HEK293T (cell line): ENCODE measurements around the gene MED8.
A peak's percentile ranks its signal among the peaks of the same experiment; 100 is the strongest.
"Not testable (repeated sequence)": the region's sequence is repeated elsewhere in the genome, so short reads cannot be mapped to it uniquely, and the experiment has no call there.

Experiments
- CTCF ChIA-PET: fragments of 350-600 bp; formaldehyde crosslinking; extraction: SDS; loops from one replicate; lab custom pipeline; 2021; ENCODE audit warnings: antibody characterized with exemption, inconsistent platforms; lab: Yijun Ruan, JAX
- POLR2A ChIA-PET: fragments of 350-600 bp; formaldehyde crosslinking; extraction: SDS; loops from one replicate; lab custom pipeline; 2020; ENCODE audit warnings: antibody characterized with exemption, inconsistent platforms; lab: Yijun Ruan, JAX
- DNase-seq: peaks from one replicate; pipeline ENCODE4 v3.0.0; 2012; ENCODE audit warnings: mixed read lengths; ENCODE audit errors: extremely low spot score
- ARNT ChIP-seq: fragments of 450-650 bp; IDR thresholded peaks from 2 replicates; pipeline ENCODE4 v1.6.1; 2017; ENCODE audit warnings: mild to moderate bottlenecking
- BHLHE40 ChIP-seq: fragments of 450-650 bp; IDR thresholded peaks from 2 replicates; pipeline ENCODE4 v1.6.1; 2016; ENCODE audit warnings: mild to moderate bottlenecking, moderate library complexity, borderline replicate concordance
- CTBP1 ChIP-seq: fragments of 450-650 bp; IDR thresholded peaks from 2 replicates; pipeline ENCODE4 v1.6.1; 2016; ENCODE audit warnings: borderline replicate concordance
- ELF4 ChIP-seq: fragments of 450-650 bp; IDR thresholded peaks from 2 replicates; pipeline ENCODE4 v1.6.1; 2017; ENCODE audit warnings: antibody characterized with exemption
- FOXA1 ChIP-seq: fragments of 450-650 bp; IDR thresholded peaks from 2 replicates; pipeline ENCODE4 v1.6.1; 2016; ENCODE audit warnings: mild to moderate bottlenecking
- FOXK2 ChIP-seq: fragments of 450-650 bp; IDR thresholded peaks from 2 replicates; pipeline ENCODE4 v1.6.1; 2016; ENCODE audit warnings: mild to moderate bottlenecking
- FOXM1 ChIP-seq: fragments of 450-650 bp; IDR thresholded peaks from 2 replicates; pipeline ENCODE4 v1.6.1; 2017; ENCODE audit warnings: mild to moderate bottlenecking, borderline replicate concordance
- HDGF ChIP-seq: fragments of 450-650 bp; IDR thresholded peaks from 2 replicates; pipeline ENCODE4 v1.6.1; 2017; ENCODE audit warnings: antibody characterized with exemption, borderline replicate concordance
- L3MBTL2 ChIP-seq: fragments of 450-650 bp; conservative IDR thresholded peaks from 2 replicates; pipeline ENCODE4 v1.6.1; 2016; ENCODE audit warnings: mild to moderate bottlenecking
- LEF1 ChIP-seq: fragments of 450-650 bp; IDR thresholded peaks from 2 replicates; pipeline ENCODE4 v1.6.1; 2017; ENCODE audit warnings: mild to moderate bottlenecking, borderline replicate concordance
- NFRKB ChIP-seq: fragments of 450-650 bp; IDR thresholded peaks from 2 replicates; pipeline ENCODE4 v1.6.1; 2016; ENCODE audit warnings: mild to moderate bottlenecking, moderate library complexity
- SP1 ChIP-seq: fragments of 450-650 bp; IDR thresholded peaks from 2 replicates; pipeline ENCODE4 v1.6.1; 2017
- SUZ12 ChIP-seq: fragments of 450-650 bp; IDR thresholded peaks from 2 replicates; pipeline ENCODE4 v1.6.1; 2016; ENCODE audit warnings: mild to moderate bottlenecking
- TARDBP ChIP-seq: fragments of 450-650 bp; IDR thresholded peaks from 2 replicates; pipeline ENCODE4 v1.6.1; 2016
- ZNF384 ChIP-seq: fragments of 450-650 bp; IDR thresholded peaks from 2 replicates; pipeline ENCODE4 v1.6.1; 2016
- TF ChIP-seq, protein P1 (sequence below): fragments of 450-650 bp; IDR thresholded peaks from 2 replicates; pipeline ENCODE4 v1.6.1; 2016

The MED8 gene

DNA sequence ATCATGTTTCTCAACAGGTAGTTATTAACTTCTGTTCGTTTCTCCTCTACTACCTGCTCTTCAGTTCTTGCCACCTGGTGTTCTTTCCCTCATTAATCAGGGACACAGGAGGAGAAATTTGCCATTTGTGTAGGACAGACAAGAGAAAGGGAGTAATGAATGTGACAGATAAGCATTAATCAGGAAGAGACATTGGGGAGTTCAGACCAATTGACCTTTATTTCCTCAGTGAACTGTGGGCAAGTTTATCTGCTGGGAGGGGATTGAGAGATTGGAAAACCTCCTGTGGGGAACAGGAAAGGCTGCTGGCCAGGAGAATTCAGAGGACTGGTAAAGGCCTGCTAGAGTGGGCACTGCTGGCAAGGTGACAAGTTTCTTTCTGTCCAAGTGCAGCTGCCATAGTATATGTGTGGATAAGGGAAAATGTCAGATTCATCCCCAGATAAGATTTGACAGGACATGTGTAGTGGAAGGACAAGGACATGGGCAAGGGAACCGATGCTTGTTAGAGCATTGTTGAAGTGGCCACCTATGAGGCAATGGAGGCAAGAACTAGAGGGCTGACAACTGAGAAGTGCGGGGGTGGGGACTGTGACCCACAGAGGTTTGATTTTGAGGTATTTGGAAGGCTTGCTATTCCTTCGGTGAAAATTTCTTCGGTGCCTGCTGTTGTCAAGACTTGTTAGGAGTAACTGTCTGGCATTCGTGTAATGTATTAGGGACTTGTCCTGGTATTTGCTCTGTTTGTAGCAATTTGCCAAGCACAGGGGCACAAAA is 12.7 kb upstream of the MED8 start:
- CTCF ChIA-PET, result no interaction called here
- no peak for DNase-seq
- TF ChIP-seq BHLHE40 (no peak), L3MBTL2 (no peak), LEF1 (no peak), ZNF384 (no peak), FOXK2 (no peak), SP1 (no peak), FOXM1 (no peak)
- TF ChIP-seq, protein P1, sequence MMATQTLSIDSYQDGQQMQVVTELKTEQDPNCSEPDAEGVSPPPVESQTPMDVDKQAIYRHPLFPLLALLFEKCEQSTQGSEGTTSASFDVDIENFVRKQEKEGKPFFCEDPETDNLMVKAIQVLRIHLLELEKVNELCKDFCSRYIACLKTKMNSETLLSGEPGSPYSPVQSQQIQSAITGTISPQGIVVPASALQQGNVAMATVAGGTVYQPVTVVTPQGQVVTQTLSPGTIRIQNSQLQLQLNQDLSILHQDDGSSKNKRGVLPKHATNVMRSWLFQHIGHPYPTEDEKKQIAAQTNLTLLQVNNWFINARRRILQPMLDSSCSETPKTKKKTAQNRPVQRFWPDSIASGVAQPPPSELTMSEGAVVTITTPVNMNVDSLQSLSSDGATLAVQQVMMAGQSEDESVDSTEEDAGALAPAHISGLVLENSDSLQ, result no peak
- POLR2A ChIA-PET, result interaction anchor here (1.2 kb wide), 1 partner anchor 13 kb away, joined by 3 read pairs; the partner anchor contains the start of genes MED8 and SZT2

DNA sequence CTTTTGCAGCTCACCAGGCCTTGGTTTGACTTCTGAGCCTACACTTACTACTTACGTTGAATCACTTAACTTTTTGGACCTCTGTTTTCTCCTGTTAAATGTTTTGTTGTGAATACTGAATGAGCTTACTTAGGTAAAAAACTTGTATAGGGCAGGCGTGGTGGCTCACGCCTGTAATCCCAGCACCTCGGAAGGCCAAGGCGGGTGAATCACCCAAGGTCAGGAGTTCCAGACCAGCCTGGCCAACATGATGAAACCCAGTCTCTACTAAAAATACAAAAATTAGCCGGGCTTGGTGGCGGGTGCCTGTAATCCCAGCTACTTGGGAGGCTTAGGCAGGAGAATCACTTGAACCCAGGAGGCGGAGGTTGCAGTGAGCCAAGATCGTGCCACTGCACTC is 10.8 kb upstream of the MED8 start:
- CTCF ChIA-PET, DNase-seq: not testable (repeated sequence)
- POLR2A ChIA-PET, result interaction anchor here (0.9 to 1.1 kb wide), 2 partner anchors 10 to 42 kb away, joined by 4 read pairs; no protein-coding TSS in a partner anchor

GRCh38 chr1:43398227-43398626 is 8.6 kb upstream of the MED8 start:
- POLR2A ChIA-PET, result no interaction called here
- no peak for DNase-seq
- TF ChIP-seq SP1 (no peak), TARDBP (no peak), BHLHE40 (no peak), CTBP1 (no peak), NFRKB (no peak), ARNT (no peak), FOXK2 (no peak), FOXA1 (no peak), L3MBTL2 (no peak), ZNF384 (no peak), LEF1 (no peak), FOXM1 (no peak)
- TF ChIP-seq, protein P1, result no peak
- CTCF ChIA-PET, result no interaction called here

DNA sequence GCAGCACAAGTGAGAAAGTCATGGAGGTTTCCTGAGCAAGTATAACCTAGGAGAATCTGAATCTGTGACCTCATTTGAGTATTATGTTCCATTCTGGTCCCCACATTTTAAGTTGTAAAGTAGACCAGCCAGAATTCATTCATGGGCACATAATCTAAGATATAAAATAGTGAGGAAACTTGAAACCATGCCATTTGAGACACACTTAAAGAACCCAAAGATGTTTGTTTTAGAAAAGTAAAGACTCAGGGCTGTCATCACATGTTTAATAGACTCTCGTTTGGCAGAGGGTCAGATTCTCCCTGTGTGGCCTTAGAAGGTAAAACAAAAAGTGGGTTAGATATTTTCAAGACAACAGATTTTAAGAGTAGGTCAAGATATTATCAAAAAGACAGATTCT is 6.5 kb upstream of the MED8 start:
- ChIA-PET CTCF (interaction anchor here (1.1 kb wide), 1 partner anchor 18 kb away, joined by 3 read pairs; no protein-coding TSS in a partner anchor), POLR2A (no interaction called here)
- TF ChIP-seq, protein P1, result no peak
- no peak for TF ChIP-seq BHLHE40
- TF ChIP-seq FOXA1, result 0 out of 2 replicates have a peak, but pooled peaks have one; percentile 27
- no peak for TF ChIP-seq L3MBTL2
- TF ChIP-seq NFRKB, result no peak
- no peak for TF ChIP-seq TARDBP
- TF ChIP-seq HDGF, result no peak
- no peak for TF ChIP-seq FOXM1
- no peak for TF ChIP-seq LEF1
- TF ChIP-seq ELF4, result no peak
- 0 out of 2 replicates have a peak, but pooled peaks have one; percentile 32 for TF ChIP-seq CTBP1
- TF ChIP-seq SUZ12, result no peak
- peak; percentile 12 for DNase-seq

DNA sequence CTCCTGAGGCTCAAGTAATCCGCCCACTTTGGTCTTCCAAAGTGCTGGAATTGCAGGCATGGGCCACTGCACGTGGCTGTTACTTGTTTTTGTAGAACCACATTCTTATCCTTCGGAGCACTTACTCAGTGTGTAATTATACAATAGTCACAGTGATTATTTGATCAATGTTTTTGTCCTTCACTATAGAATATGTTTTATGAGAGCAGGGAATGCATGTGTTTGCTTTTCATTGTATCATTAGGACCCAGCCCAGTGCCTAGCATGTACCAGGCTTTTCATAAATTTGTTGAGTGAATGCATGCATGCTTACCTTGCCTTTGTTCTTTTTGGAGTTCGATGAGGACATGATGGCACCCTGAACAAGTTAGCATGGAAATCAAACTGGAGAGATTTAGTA is 5.9 kb upstream of the MED8 start:
- POLR2A ChIA-PET, result no interaction called here

More for the DNA sequence above, 5.9 kb upstream of the MED8 start:
- no peak for DNase-seq
- TF ChIP-seq, protein P1, result no peak
- no peak for TF ChIP-seq L3MBTL2
- no peak for TF ChIP-seq CTBP1
- TF ChIP-seq SUZ12, result no peak
- TF ChIP-seq ELF4, result no peak
- no peak for TF ChIP-seq FOXM1
- no peak for TF ChIP-seq ARNT
- TF ChIP-seq FOXK2, result no peak
- no peak for TF ChIP-seq NFRKB
- TF ChIP-seq HDGF, result no peak
- TF ChIP-seq SP1, result no peak
- no peak for TF ChIP-seq ZNF384
- TF ChIP-seq TARDBP, result no peak
- TF ChIP-seq FOXA1, result no peak
- TF ChIP-seq BHLHE40, result no peak
- TF ChIP-seq LEF1, result no peak
- CTCF ChIA-PET, result no interaction called here
